Mesendoderm (in vitro differentiated cells): ENCODE results near the gene GTF2H4.
A peak's percentile ranks its signal among the peaks of the same experiment; 100 is the strongest.

Experiments
- DNase-seq: peaks from one replicate; pipeline ENCODE4 v3.0.0; 2013
- H2AK5ac ChIP-seq: 2 replicates; pipeline ENCODE4 v1.6.1; 2013; ENCODE audit warnings: low read length, inconsistent platforms
- H2BK120ac ChIP-seq: 2 replicates; pipeline ENCODE4 v1.6.1; 2013; ENCODE audit warnings: low read depth, mild to moderate bottlenecking, low read length, moderate library complexity, mixed read lengths
- H2BK15ac ChIP-seq: replicated peaks from 2 replicates; pipeline ENCODE4 v1.6.1; 2013; ENCODE audit warnings: low read depth, mild to moderate bottlenecking, moderate library complexity
- H2BK5ac ChIP-seq: 2 replicates; pipeline ENCODE4 v1.6.1; 2013; ENCODE audit warnings: low read length, inconsistent platforms
- H3K18ac ChIP-seq: 2 replicates; pipeline ENCODE4 v1.6.1; 2013; ENCODE audit warnings: mild to moderate bottlenecking, low read length, mixed read lengths
- H3K23ac ChIP-seq: one replicate; pipeline ENCODE4 v1.6.1; 2013; ENCODE audit warnings: low read length
- H3K27ac ChIP-seq: 2 replicates; pipeline ENCODE4 v1.5.1; 2013; ENCODE audit warnings: low read depth, mild to moderate bottlenecking, inconsistent platforms, low read length, moderate library complexity
- H3K27me3 ChIP-seq: 2 replicates; pipeline ENCODE4 v1.6.1; 2013; ENCODE audit warnings: low read length, control low read depth, mild to moderate bottlenecking, inconsistent platforms; ENCODE audit not compliant: insufficient read depth, poor library complexity
- H3K36me3 ChIP-seq: 2 replicates; pipeline ENCODE4 v1.6.1; 2013; ENCODE audit warnings: low read length, inconsistent platforms; ENCODE audit not compliant: control insufficient read depth, insufficient read depth
- H3K4ac ChIP-seq: one replicate; pipeline ENCODE4 v1.6.1; 2013; ENCODE audit warnings: low read depth, mild to moderate bottlenecking, low read length, moderate library complexity
- H3K4me1 ChIP-seq: 2 replicates; pipeline ENCODE4 v1.6.1; 2013; ENCODE audit warnings: low read depth, low read length, inconsistent platforms; ENCODE audit not compliant: control insufficient read depth
- H3K4me2 ChIP-seq: 2 replicates; pipeline ENCODE4 v1.6.1; 2013; ENCODE audit warnings: low read length
- H3K4me3 ChIP-seq: 2 replicates; pipeline ENCODE4 v1.5.1; 2013; ENCODE audit warnings: mild to moderate bottlenecking, low read length
- H3K56ac ChIP-seq: one replicate; pipeline ENCODE4 v1.6.1; 2013; ENCODE audit warnings: low read length
- H3K79me1 ChIP-seq: 2 replicates; pipeline ENCODE4 v1.6.1; 2013; ENCODE audit warnings: low read length, inconsistent platforms
- H3K79me2 ChIP-seq: 2 replicates; pipeline ENCODE4 v1.6.1; 2013; ENCODE audit warnings: mild to moderate bottlenecking, low read length; ENCODE audit not compliant: control insufficient read depth, insufficient read depth
- H3K9ac ChIP-seq: 2 replicates; pipeline ENCODE4 v1.6.1; 2013; ENCODE audit warnings: low read length, inconsistent platforms
- H4K5ac ChIP-seq: one replicate; pipeline ENCODE4 v1.6.1; 2013; ENCODE audit warnings: low read length
- H4K8ac ChIP-seq: one replicate; pipeline ENCODE4 v1.6.1; 2013; ENCODE audit warnings: low read depth, mild to moderate bottlenecking, control low read depth, low read length, moderate library complexity
- WGBS: extraction: QIAGEN DNeasy Blood & Tissue Kit; methylation state at CpG from one replicate; pipeline ENCODE4 v1.1.7; 2013; ENCODE audit warnings: low lambda C conversion rate, missing lambda C conversion rate; ENCODE audit not compliant: insufficient coverage; ENCODE audit errors: extremely low coverage; 5-methylcytosine and 5-hydroxymethylcytosine counted together

The GTF2H4 gene

DNA sequence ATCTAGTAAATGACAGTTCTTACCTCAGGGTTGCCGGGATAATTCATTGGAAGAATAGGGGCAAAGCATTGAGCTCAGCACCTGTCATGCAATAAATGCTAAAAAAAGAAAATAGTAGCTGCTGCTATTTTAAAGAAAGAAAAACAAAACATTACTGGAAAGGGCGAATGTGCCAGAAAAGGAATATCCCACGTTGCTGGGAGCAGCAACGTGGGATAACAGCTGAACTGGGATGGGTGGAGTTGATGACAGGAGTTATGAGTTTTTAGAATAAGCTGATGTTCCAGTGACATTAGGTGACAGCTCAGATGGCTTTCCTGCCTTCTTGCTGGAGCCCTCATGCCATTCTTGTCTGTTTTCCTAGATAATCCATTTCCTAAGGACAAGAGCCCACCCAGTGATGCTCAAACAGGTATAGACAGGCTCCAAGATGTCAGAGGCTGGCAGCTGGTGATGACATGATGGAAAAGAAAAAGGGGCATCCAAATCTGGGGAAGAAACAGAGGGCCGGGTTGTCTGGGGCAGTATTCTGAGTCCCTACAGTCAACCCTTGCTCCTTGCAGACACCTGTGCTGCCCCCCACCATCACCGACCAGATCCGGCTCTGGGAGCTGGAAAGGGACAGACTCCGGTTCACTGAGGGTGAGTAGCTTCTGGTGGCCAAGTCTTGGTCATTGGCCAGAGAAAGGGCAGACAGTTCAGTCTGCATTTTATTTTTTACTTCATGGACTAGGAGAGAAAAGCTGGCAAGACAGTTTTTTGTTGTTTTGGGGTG lies 4.9 kb downstream of the GTF2H4 start:
- no peak overlapping the region for H3K18ac ChIP-seq
- no peak overlapping the region for H3K4me2 ChIP-seq
- no peak overlapping the region for H3K27ac ChIP-seq
- H3K23ac ChIP-seq, result no peak overlapping the region
- no peak overlapping the region for H2BK5ac ChIP-seq
- DNase-seq, result no peak
- H3K79me2 ChIP-seq, result peaks cover 8% of the 10 kb centered on the region
- no peaks in the 10 kb centered on the region for H3K36me3 ChIP-seq
- H2BK120ac ChIP-seq, result no peak overlapping the region
- H2BK15ac ChIP-seq, result no peak overlapping the region
- H3K4me1 ChIP-seq, result peaks cover 3% of the 10 kb centered on the region
- no peak overlapping the region for H3K4me3 ChIP-seq
- no peak overlapping the region for H3K4ac ChIP-seq
- H4K5ac ChIP-seq, result no peak overlapping the region
- no peak overlapping the region for H2AK5ac ChIP-seq
- H3K27me3 ChIP-seq, result no peaks in the 10 kb centered on the region
- no peak overlapping the region for H4K8ac ChIP-seq
- peaks cover 6% of the 10 kb centered on the region for H3K79me1 ChIP-seq
- H3K9ac ChIP-seq, result no peak overlapping the region
- no peak overlapping the region for H3K56ac ChIP-seq
- no CpG with 5 or more reads among the region's 8 CpGs for WGBS

DNA sequence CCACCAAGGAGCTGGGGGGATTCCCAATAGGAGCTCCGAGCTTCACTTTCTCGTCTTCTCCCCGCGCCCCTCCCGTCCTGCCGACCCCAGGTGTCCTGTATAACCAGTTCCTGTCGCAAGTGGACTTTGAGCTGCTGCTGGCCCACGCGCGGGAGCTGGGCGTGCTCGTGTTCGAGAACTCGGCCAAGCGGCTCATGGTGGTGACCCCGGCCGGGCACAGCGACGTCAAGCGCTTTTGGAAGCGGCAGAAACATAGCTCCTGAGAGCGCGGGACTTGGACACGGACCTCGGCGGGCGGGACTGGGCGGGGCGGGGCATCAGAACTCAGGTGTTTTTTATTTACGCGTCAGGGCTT lies 5.7 kb downstream of the GTF2H4 start:
- Histone ChIP-seq H2BK15ac (no peak overlapping the region), H4K8ac (no peak overlapping the region), H3K4me3 (no peak overlapping the region), H3K27me3 (no peaks in the 10 kb centered on the region), H4K5ac (no peak overlapping the region), H2BK5ac (no peak overlapping the region), H3K36me3 (no peaks in the 10 kb centered on the region), H3K18ac (peak overlapping the region; percentile 53), H2BK120ac (no peak overlapping the region), H3K23ac (peak overlapping the region; percentile 95), H3K79me2 (peaks cover 4% of the 10 kb centered on the region), H3K9ac (peak overlapping the region; percentile 82), H3K79me1 (peaks cover 4% of the 10 kb centered on the region), H3K4me2 (peak overlapping the region; percentile 40), H3K56ac (peak overlapping the region; percentile 93), H2AK5ac (no peak overlapping the region), H3K27ac (no peak overlapping the region), H3K4me1 (peaks cover 2% of the 10 kb centered on the region), H3K4ac (peak overlapping the region; percentile 40)
- no peak for DNase-seq
- WGBS, result no CpG with 5 or more reads among the region's 31 CpGs

DNA sequence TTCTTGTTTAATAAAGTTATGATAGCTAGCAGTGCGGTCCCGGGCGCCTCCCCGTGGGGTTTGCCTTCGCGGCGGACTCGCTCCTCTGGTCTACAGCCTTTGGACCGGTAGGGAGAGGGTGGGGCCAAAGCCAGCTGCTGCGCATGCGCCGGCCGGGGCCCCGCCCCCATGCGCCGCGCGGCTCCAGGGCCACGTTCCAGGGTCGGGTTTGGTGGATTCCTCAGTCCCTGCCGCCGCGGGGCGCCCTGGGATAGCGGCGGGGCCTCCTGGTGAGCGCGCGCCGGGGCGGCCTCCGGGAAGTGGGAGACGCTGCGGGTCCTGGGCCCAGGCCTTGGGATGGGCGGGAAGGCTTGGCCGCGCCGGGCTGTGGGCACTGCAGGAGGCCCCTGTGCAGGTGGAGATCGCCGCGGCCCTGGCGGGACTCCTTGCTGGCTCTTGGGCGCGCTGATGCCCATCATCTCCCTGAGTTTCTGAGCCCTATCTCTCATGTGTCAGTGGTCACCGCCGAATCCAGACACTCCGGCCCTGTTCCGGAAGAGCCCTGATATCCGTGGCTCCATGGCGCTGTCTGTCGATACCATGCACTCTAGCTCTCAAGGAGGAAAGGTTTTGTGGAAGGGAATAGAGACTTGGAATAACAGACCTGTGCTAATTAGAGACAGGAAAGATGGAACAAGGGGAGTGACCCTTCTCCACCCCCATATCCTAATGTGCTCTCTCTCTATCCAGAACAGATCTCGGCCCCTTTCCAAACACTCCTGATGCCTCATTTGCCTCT lies 6.3 kb downstream of the GTF2H4 start, which contains the start of gene VARS2:
TSS of gene VARS2 (plus strand) at position 163 of the 778 bp plus-strand sequence. CDS start at position 762, 599 bp downstream.
- WGBS, result no CpG with 5 or more reads among the region's 52 CpGs

DNA sequence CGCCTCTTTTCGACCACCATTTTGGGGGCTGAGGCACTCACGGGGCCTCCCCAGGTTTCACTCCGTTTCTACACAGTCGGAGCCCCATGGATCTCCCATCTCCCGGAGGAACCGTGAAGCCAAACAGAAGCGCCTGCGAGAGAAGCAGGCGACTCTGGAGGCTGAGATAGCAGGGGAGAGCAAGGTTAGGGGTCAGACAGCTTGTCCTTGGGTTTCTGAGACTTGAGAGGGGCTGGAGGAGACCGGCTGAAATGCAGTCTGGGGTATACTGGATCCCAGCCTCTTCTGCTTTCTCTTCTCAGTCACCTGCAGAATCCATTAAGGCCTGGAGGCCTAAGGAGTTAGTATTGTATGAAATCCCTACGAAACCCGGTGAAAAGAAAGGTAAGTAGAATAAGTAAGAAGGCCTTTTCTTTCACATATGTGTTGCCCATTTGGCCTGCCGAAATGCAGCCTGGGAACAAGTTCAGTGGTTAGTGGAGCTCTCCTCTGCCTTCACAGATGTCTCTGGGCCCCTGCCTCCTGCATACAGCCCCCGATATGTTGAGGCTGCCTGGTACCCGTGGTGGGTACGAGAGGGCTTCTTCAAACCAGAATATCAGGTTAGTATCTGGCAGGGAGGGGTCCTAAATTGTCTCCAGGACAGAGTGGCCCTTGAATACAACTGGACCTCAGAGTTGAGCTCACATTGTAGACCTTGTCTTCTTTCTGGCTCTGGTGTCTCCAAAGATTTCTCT lies 7.0 kb downstream of the GTF2H4 start:
- Histone ChIP-seq H4K5ac (no peak overlapping the region), H3K4me3 (no peak overlapping the region), H3K4me1 (no peaks in the 10 kb centered on the region), H2BK15ac (no peak overlapping the region), H3K79me2 (no peaks in the 10 kb centered on the region), H3K27me3 (no peaks in the 10 kb centered on the region), H3K27ac (no peak overlapping the region), H3K18ac (no peak overlapping the region), H3K4ac (no peak overlapping the region), H3K4me2 (peak overlapping the region; percentile 77), H3K9ac (peak overlapping the region; percentile 88), H2BK120ac (no peak overlapping the region), H2AK5ac (peak overlapping the region; percentile 56), H2BK5ac (no peak overlapping the region), H3K36me3 (no peaks in the 10 kb centered on the region), H3K56ac (peak overlapping the region; percentile 88), H4K8ac (no peak overlapping the region), H3K79me1 (no peaks in the 10 kb centered on the region), H3K23ac (no peak overlapping the region)
- no CpG with 5 or more reads among the region's 17 CpGs for WGBS
- DNase-seq, result no peak

More for the DNA sequence above, 6.3 kb downstream of the GTF2H4 start, which contains the start of gene VARS2:
- no peaks in the 10 kb centered on the region for H3K79me1 ChIP-seq
- no peak within 1 kb of the TSS for H2BK120ac ChIP-seq
- no peaks in the 10 kb centered on the region for H3K79me2 ChIP-seq
- H3K23ac ChIP-seq, result peak within 1 kb of the TSS; percentile 95
- peak within 1 kb of the TSS; percentile 56 for H2AK5ac ChIP-seq
- peak within 1 kb of the TSS; percentile 88 for H3K9ac ChIP-seq
- no peaks in the 10 kb centered on the region for H3K36me3 ChIP-seq
- H3K4me3 ChIP-seq, result peak within 1 kb of the TSS; percentile 15
- peak within 1 kb of the TSS; percentile 53 for H3K18ac ChIP-seq
- H3K27ac ChIP-seq, result no peak within 1 kb of the TSS
- H4K5ac ChIP-seq, result no peak within 1 kb of the TSS
- H4K8ac ChIP-seq, result peak within 1 kb of the TSS; percentile 78
- H2BK15ac ChIP-seq, result no peak within 1 kb of the TSS
- peak; percentile 84 for DNase-seq
- H3K4me2 ChIP-seq, result peak within 1 kb of the TSS; percentile 77
- H3K27me3 ChIP-seq, result no peaks in the 10 kb centered on the region
- peak within 1 kb of the TSS; percentile 93 for H3K56ac ChIP-seq
- no peak within 1 kb of the TSS for H2BK5ac ChIP-seq
- H3K4me1 ChIP-seq, result no peaks in the 10 kb centered on the region
- peak within 1 kb of the TSS; percentile 40 for H3K4ac ChIP-seq

DNA sequence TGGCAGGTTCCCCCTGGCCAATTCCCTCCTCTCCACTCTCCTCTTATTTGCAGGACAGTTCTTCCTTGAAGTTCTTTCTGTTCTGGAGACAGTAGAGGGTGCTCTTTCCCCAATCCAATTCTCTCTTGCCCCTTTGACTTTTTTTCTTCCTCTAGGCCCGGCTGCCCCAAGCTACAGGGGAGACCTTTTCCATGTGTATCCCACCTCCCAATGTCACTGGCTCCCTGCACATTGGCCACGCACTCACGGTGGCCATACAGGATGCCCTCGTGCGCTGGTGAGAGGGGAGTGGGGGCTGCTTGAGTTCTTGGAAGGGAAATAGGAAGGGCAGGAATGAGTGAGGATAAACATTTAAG lies 7.6 kb downstream of the GTF2H4 start:
- no peaks in the 10 kb centered on the region for H3K27me3 ChIP-seq
- H2AK5ac ChIP-seq, result no peak overlapping the region
- WGBS, result no CpG with 5 or more reads among the region's 5 CpGs
- H3K27ac ChIP-seq, result no peak overlapping the region
- H3K56ac ChIP-seq, result no peak overlapping the region
- H4K8ac ChIP-seq, result no peak overlapping the region
- H3K4me1 ChIP-seq, result no peaks in the 10 kb centered on the region
- no peak overlapping the region for H4K5ac ChIP-seq
- no peaks in the 10 kb centered on the region for H3K36me3 ChIP-seq
- no peak overlapping the region for H3K4me3 ChIP-seq
- H3K79me2 ChIP-seq, result no peaks in the 10 kb centered on the region
- H2BK5ac ChIP-seq, result no peak overlapping the region
- no peak overlapping the region for H3K23ac ChIP-seq
- no peak overlapping the region for H2BK120ac ChIP-seq
- no peak overlapping the region for H3K18ac ChIP-seq
- no peak overlapping the region for H3K4ac ChIP-seq
- no peaks in the 10 kb centered on the region for H3K79me1 ChIP-seq
- DNase-seq, result peak; percentile 85
- H2BK15ac ChIP-seq, result no peak overlapping the region
- peak overlapping the region; percentile 64 for H3K9ac ChIP-seq
- H3K4me2 ChIP-seq, result no peak overlapping the region
